Measurements from ENCODE around the gene KCND3.

DNA sequence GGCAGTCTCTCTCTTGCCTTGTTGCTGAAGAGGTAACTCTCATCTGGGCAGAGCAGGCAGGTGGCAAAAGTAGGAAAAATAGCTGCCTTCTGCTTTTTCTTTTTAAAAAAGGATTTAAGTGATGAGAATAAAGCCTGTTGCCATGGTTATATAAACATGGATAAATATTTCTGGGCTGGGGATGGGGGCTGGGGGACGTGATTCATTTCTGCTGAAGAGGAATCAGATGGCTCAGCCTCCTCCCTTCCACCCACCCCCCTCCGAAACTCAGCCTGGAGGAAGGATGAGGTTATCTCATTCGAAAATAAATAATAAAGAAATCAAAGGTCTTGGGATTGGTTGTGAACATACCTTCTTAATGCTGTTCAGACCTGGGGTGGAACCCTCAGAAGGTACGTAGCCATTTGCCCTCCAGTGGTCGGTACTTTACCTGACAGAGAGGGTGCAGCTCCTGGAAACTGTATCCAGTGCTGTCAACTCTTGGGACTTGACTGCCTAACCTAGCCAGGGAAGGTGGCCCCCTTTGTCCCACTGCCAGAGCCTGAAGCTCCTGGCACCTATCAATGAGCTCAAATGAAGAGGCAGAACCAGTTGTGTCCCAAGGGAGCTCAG, 246.4 kb downstream of the KCND3 start:
- no peak for TF ChIP-seq CTCF (conservative IDR thresholded peaks at IDR 0.05; ENCODE audit: low read length)
- TF ChIP-seq EZH2phosphoT487 (IDR thresholded peaks at IDR 0.05; ENCODE audit: borderline replicate concordance), result no peak
